Adrenal gland (tissue), 5 donors: ENCODE results near the gene CAMK4.

Source experiments
- POLR2A ChIP-seq, 2 donors: fragments of 450-650 bp; IDR thresholded peaks; one replicate each; pipeline ENCODE4 v1.6.1; 2017; ENCODE audit warnings: antibody characterized with exemption in 2 of 2, mild to moderate bottlenecking in 2 of 2, moderate library complexity in 1 of 2
- TF ChIP-seq, protein P1 (sequence below), 6 experiments: fragments of 450-650 bp in 4 of 6; fragments of 200-600 bp in 2 of 6; sonication (generic) in 1 of 6; IDR thresholded peaks; 1 replicate in 5 of 6; 2 replicates in 1 of 6; pipeline versions ENCODE4 v1.5.1 to v1.8.0; 2016 to 2021; ENCODE audit warnings: antibody characterized with exemption in 6 of 6, mild to moderate bottlenecking in 2 of 6, moderate library complexity in 1 of 6
- donor health status: DM: no; HTN: no; CAD: no.

DNA sequence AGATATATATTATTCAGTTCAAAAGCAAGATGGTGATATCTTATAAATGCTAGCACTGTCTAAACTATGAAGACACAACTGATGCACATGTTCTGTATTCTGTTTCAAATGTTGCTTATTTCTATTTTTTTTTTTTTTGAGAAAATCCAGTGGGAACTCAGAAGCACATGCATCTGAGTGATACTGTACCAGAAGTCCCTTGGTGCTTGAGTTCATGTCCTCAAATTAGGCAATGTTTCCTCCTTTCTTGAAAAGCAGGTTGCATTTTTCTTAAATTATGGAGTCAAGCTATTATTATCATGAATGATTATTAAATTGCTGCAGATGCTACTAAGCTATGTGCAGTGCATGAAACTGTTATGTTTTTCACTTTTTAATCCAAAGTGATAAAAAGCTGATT is 70.4 kb downstream of the CAMK4 start:
- TF ChIP-seq, protein P1, sequence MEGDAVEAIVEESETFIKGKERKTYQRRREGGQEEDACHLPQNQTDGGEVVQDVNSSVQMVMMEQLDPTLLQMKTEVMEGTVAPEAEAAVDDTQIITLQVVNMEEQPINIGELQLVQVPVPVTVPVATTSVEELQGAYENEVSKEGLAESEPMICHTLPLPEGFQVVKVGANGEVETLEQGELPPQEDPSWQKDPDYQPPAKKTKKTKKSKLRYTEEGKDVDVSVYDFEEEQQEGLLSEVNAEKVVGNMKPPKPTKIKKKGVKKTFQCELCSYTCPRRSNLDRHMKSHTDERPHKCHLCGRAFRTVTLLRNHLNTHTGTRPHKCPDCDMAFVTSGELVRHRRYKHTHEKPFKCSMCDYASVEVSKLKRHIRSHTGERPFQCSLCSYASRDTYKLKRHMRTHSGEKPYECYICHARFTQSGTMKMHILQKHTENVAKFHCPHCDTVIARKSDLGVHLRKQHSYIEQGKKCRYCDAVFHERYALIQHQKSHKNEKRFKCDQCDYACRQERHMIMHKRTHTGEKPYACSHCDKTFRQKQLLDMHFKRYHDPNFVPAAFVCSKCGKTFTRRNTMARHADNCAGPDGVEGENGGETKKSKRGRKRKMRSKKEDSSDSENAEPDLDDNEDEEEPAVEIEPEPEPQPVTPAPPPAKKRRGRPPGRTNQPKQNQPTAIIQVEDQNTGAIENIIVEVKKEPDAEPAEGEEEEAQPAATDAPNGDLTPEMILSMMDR (IDR thresholded peaks at IDR 0.05) = no peak
- TF ChIP-seq POLR2A (IDR thresholded peaks at IDR 0.05) = no peak
